ENCODE measurements around the gene RTBDN.

- no peak for TF ChIP-seq CEBPB (IDR thresholded peaks at IDR 0.05)
- no peak for TF ChIP-seq EP300 (IDR thresholded peaks at IDR 0.05; ENCODE audit: borderline replicate concordance)
Observed at GRCh38 chr19:12784394-12784870, 49.9 kb downstream of the RTBDN start.
